Psoas muscle (tissue), 8 donors: ENCODE results near the gene WLS. TPM values are rescaled to one million over a fixed set of nuclear protein-coding genes. Genes with fewer than 3 reads are reported as not detected.

Experiments
- ATAC-seq, 4 donors: fragments of 200-7000 bp; cut with Tn5 transposase; one replicate each; pipeline ENCODE4 v1.9.1; 2020; ENCODE audit warnings: moderate library complexity in 3 of 4, mild to moderate bottlenecking in 2 of 4
- DNase-seq, 2 donors: peaks; one replicate each; pipeline ENCODE4 v3.0.0-alpha.2; 2020
- H3K27ac ChIP-seq: fragments of 200-600 bp; one replicate; pipeline ENCODE4 v1.8.0; 2022
- H3K27me3 ChIP-seq, 3 donors: fragments of 200-600 bp in 1 of 3; one replicate each; pipeline versions ENCODE4 v1.6.1 to v1.8.0; 2013 to 2022; ENCODE audit warnings: low read length in 2 of 3, mild to moderate bottlenecking in 2 of 3, moderate library complexity in 1 of 3; ENCODE audit not compliant: insufficient read depth in 3 of 3
- H3K36me3 ChIP-seq, 2 donors: fragments of 200-600 bp in 1 of 2; one replicate each; pipeline versions ENCODE4 v1.6.1 to v1.8.0; 2013 to 2022; ENCODE audit warnings: low read depth in 1 of 2, mild to moderate bottlenecking in 1 of 2, moderate library complexity in 1 of 2; ENCODE audit not compliant: insufficient read depth in 1 of 2
- H3K4me1 ChIP-seq: fragments of 200-600 bp; one replicate; pipeline ENCODE4 v1.8.0; 2022
- H3K4me3 ChIP-seq: fragments of 200-600 bp; one replicate; pipeline ENCODE4 v1.8.0; 2022; ENCODE audit warnings: mild to moderate bottlenecking
- H3K9me3 ChIP-seq: fragments of 200-600 bp; one replicate; pipeline ENCODE4 v1.8.0; 2022
- WGBS, 3 donors: extraction: QIAGEN DNeasy Blood & Tissue Kit; methylation state at CpG; one replicate each; pipeline versions ENCODE4 v1.1.6 to v1.1.7; 2013; 5-methylcytosine and 5-hydroxymethylcytosine counted together
- intact Hi-C, 2 donors: fragments of 100-400 bp; cut with DNase I; formaldehyde crosslinking; loops; one replicate each; pipeline versions ENCODE4 v1.11.0 to v1.14.2; 2022
- polyA plus RNA-seq, 3 donors: library from polyadenylated mRNA; stranded (reverse); fragments of 200-250 nt; gene quantifications; one replicate each; pipeline ENCODE4 v1.2.3, GENCODE V29; 2013
- total RNA-seq, 4 donors: library from RNA; stranded (reverse); fragmentation: NEBNext Ultra II Directional in 2 of 4; extraction: Animal tissue kit (Norgen Biotek cat#: 25700) in 2 of 4; gene quantifications; one replicate each; pipeline versions ENCODE4 v1.2.1 to v1.2.4, GENCODE V29; 2021 to 2023
- TF ChIP-seq, protein P1 (sequence below): fragments of 200-600 bp; IDR thresholded peaks from one replicate; pipeline ENCODE4 v1.8.0; 2022; ENCODE audit warnings: antibody characterized with exemption
- donor health status: healthy with polysubstance abuse.
- donor health status: DM: no; HTN: no; CAD: no; lungs with moderate emphysema.
- donor health status: Bipolar disorder and iron deficiency.
- donor health status: healthy.
- donor health status: DM: yes; HTN: yes; CAD: no.
- donor health status: DM: no; HTN: no; CAD: no.
- donor health status: DM: no; HTN: no; CAD: no.
- donor health status: DM: yes; HTN: yes; CAD: no.

WLS gene
- total and polyA plus RNA-seq, 7 donors = 3.1 to 32.3 (median 15.2) TPM

DNA sequence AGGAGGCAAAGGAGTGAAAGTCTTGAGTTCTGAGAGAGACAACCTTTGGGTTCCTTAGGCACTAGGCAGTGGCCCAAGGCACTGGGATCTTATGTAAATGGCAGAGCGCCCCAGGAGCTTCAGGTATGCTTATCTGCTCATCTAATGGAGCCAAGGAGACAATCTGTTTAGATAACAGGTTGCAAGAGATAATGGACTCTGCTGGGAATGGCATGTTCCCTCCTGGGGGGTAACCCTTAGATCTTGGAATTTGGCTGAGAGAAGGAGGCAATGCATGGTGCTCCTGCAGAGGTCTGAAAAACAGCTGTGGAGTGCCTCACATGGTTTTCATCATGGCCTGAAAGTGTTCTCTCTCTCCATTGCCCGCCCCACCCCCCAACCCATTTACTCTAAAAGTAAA is 44.1 kb upstream of the WLS start:
- intact Hi-C loops = no loop called here
- no peaks in the 10 kb centered on the region for H3K4me1 ChIP-seq
- TF ChIP-seq, protein P1, sequence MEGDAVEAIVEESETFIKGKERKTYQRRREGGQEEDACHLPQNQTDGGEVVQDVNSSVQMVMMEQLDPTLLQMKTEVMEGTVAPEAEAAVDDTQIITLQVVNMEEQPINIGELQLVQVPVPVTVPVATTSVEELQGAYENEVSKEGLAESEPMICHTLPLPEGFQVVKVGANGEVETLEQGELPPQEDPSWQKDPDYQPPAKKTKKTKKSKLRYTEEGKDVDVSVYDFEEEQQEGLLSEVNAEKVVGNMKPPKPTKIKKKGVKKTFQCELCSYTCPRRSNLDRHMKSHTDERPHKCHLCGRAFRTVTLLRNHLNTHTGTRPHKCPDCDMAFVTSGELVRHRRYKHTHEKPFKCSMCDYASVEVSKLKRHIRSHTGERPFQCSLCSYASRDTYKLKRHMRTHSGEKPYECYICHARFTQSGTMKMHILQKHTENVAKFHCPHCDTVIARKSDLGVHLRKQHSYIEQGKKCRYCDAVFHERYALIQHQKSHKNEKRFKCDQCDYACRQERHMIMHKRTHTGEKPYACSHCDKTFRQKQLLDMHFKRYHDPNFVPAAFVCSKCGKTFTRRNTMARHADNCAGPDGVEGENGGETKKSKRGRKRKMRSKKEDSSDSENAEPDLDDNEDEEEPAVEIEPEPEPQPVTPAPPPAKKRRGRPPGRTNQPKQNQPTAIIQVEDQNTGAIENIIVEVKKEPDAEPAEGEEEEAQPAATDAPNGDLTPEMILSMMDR = no peak
- H3K36me3 ChIP-seq = no peaks in the 10 kb centered on the region
- H3K9me3 ChIP-seq = no peaks in the 10 kb centered on the region
- H3K27me3 ChIP-seq = no peaks in the 10 kb centered on the region
- ATAC-seq (no peak), DNase-seq (no peak)
- no peak overlapping the region for H3K4me3 ChIP-seq
- 75 to 83% (median 79%) methylated on average over 2 of the region's 2 CpGs for WGBS, 3 donors
- no peak overlapping the region for H3K27ac ChIP-seq

DNA sequence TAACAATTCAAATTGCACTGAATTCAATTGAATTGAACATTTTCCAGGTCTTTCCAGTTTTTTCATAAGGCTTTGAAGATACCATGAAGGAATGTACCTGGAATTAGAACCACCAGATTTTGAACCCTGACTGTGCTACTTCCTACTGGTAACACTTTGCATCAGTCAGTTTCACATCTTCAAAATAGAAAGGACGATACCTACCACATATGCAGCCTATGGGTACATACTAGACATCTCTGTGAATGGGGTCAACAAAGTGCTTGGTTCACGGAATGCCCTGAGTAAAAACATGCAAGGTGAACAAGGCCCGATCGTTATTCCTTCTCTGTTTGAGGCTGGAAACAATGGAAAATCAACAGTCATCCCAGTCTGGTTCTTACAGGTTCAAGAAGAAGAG is 41.2 kb upstream of the WLS start:
- H3K36me3 ChIP-seq = no peaks in the 10 kb centered on the region
- H3K27ac ChIP-seq = no peak overlapping the region
- H3K4me1 ChIP-seq = no peaks in the 10 kb centered on the region
- WGBS, 3 donors = 70 to 86% (median 76%) methylated on average over 4 of the region's 4 CpGs
- no peak for ATAC-seq
- intact Hi-C loops = no loop called here
- TF ChIP-seq, protein P1 = no peak
- H3K27me3 ChIP-seq = no peaks in the 10 kb centered on the region
- H3K9me3 ChIP-seq = no peaks in the 10 kb centered on the region
- DNase-seq = no peak
- no peak overlapping the region for H3K4me3 ChIP-seq

DNA sequence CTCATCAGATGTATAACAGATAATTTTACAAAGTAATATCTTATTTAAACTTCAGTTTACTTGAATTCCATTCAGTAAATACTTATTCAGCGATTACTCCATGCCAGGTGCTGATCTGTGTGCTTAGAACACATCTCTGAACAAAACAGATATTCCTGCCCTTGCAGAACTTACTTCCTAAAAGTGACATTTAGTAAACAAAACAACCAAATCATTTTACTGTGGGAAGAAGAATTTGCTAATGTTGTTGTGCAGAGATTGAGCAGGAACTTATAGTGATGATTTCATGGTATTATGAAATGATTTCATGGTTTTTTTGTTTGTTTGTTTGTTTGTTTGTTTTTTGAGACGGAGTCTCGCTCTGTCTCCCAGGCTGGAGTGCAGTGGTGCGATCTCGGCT is 39.3 kb upstream of the WLS start:
- H3K27ac ChIP-seq = no peak overlapping the region
- intact Hi-C loops = no loop called here
- DNase-seq = no peak
- no peaks in the 10 kb centered on the region for H3K9me3 ChIP-seq
- TF ChIP-seq, protein P1 = no peak
- H3K4me1 ChIP-seq = no peaks in the 10 kb centered on the region
- WGBS, 3 donors = 84 to 92% (median 85%) methylated on average over 5 of the region's 5 CpGs
- H3K36me3 ChIP-seq = no peaks in the 10 kb centered on the region
- no peak for ATAC-seq
- H3K4me3 ChIP-seq = no peak overlapping the region
- H3K27me3 ChIP-seq = no peaks in the 10 kb centered on the region

DNA sequence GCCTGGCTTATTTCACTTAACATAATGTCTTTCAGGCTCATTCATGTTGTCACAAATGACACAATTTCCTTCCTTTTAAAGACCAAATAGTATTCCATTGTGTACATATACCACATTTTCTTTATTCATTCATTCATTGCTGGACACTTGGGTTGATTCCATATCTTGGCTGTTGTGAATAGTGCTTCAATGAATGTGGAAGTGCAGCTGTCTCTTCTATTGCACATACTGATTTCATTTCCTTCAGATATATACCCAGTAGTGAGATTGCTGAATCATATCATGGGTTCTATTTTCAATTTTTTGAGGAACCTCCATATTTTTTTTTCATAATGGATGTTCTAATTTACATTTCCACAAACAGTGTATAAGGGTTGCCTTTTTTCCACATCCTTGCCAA is 38.6 kb upstream of the WLS start:
- no peak for DNase-seq
- TF ChIP-seq, protein P1 = no peak
- H3K27me3 ChIP-seq = no peaks in the 10 kb centered on the region
- ATAC-seq = no peak
- intact Hi-C loops = no loop called here
- H3K4me3 ChIP-seq = no peak overlapping the region
- no peaks in the 10 kb centered on the region for H3K36me3 ChIP-seq
- no peak overlapping the region for H3K27ac ChIP-seq
- no peaks in the 10 kb centered on the region for H3K9me3 ChIP-seq
- H3K4me1 ChIP-seq = no peaks in the 10 kb centered on the region

DNA sequence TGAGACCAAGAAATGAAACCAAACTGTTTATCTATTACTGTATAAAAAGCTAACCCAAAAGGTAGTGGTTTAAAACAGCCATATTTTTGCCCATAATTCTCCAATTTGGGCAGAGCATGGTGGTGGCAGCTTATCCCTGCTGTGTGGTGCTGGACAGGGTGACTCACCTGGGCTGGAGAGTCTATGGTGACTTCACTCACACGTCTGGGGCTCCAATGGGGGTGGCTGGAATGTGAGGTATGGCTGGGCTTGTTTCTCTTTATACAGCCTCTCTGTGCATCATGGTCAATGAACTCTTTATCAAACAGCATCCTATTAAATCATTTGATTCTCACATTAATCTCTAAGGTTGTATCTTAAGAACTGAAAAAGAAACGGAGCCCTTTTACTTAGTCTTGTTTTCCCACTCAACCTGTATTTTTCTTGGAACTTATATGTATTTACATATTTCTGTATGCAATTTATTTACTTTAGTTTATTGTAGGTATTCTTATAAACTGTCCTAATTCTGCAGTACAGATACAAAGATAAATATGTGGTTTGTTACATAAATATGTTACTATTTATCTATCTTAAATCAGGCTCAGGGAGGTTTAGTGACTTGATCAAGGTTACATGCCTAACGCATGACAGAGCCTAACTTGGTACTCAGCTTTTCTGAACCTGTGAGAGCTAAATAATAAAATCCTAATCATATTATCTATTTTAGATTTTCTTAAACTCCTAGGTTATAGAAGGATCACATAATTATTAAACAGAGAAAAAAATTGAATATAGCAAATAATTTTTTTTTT is 37.5 kb upstream of the WLS start:
- intact Hi-C loops = no loop called here
- Histone ChIP-seq H3K4me1 (no peaks in the 10 kb centered on the region), H3K9me3 (no peaks in the 10 kb centered on the region), H3K27ac (no peak overlapping the region), H3K27me3 (no peaks in the 10 kb centered on the region), H3K36me3 (no peaks in the 10 kb centered on the region), H3K4me3 (no peak overlapping the region)
- TF ChIP-seq, protein P1 = no peak
- ATAC-seq = no peak
- no peak for DNase-seq
- WGBS, 3 donors = 71 to 76% (median 72%) methylated on average over 3 of the region's 3 CpGs
